Coronary artery (tissue), 2 donors: ENCODE results near the gene PRRG4.

Source experiments
- DNase-seq: peaks from one replicate; pipeline ENCODE4 v3.0.0-alpha.2; 2017; ENCODE audit warnings: low spot score
- H3K27ac ChIP-seq, 2 donors: fragments of 200-600 bp; sonication (generic); one replicate each; pipeline ENCODE4 v1.5.1; 2016 to 2019
- H3K4me3 ChIP-seq: fragments of 200-600 bp; sonication (generic); 2 replicates; pipeline ENCODE4 v1.5.1; 2016; ENCODE audit warnings: mild to moderate bottlenecking, moderate library complexity
- CTCF ChIP-seq: fragments of 200-600 bp; sonication (generic); IDR thresholded peaks from one replicate; pipeline ENCODE4 v1.5.1; 2019; ENCODE audit warnings: antibody characterized with exemption

PRRG4 gene

GRCh38 chr11:32843544-32843943 lies 13.8 kb downstream of the PRRG4 start:
- no peak for TF ChIP-seq CTCF
- Histone ChIP-seq H3K27ac (no peak overlapping the region), H3K4me3 (no peak overlapping the region)
- no peak for DNase-seq

DNA sequence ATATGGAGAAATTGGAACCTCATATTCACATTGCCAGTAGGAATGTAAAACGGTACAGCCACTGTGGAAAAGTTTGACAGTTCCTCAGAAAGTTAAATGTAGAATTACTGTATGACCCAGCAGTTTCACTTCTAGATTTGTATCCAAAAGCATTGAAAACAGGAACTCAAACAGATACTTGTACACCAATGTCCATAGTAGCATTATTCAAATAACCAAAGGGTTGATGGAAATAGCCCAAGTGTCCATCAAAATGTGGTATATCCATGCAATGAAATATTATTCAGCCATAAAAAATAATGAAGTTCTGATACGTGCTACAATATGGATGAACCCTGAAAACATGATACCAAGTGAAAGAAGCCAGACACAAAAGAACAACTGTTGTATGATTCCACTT lies 17.8 kb downstream of the PRRG4 start:
- no peak overlapping the region for H3K4me3 ChIP-seq
- H3K27ac ChIP-seq: no peak overlapping the region
- no peak for TF ChIP-seq CTCF
- no peak for DNase-seq

GRCh38 chr11:32849761-32850160 lies 20.0 kb downstream of the PRRG4 start:
- TF ChIP-seq CTCF: no peak
- H3K4me3 ChIP-seq: no peak overlapping the region
- no peak for DNase-seq
- H3K27ac ChIP-seq: no peak overlapping the region

DNA sequence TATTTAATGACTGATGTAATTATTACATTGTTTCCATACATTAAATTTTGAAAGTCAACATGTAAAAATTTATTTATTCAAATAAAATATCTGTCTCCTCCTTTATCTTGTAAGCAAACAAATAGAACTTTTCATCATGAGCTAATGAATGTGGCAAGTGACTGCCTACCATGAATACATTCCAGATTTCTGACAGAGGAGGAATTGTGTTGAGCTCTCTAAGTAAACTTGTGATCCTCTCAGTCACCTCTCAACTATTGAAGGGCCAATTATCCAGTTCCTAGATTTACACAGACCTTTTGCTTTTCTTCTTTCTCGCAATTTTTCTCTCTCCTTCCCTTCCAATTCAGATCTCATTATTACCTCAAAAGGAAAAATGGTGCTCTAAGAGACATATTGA lies 21.5 kb downstream of the PRRG4 start:
- no peak overlapping the region for H3K4me3 ChIP-seq
- TF ChIP-seq CTCF: no peak
- no peak overlapping the region for H3K27ac ChIP-seq
- no peak for DNase-seq

GRCh38 chr11:32852207-32852606 lies 22.5 kb downstream of the PRRG4 start:
- H3K27ac ChIP-seq: no peak overlapping the region

DNA sequence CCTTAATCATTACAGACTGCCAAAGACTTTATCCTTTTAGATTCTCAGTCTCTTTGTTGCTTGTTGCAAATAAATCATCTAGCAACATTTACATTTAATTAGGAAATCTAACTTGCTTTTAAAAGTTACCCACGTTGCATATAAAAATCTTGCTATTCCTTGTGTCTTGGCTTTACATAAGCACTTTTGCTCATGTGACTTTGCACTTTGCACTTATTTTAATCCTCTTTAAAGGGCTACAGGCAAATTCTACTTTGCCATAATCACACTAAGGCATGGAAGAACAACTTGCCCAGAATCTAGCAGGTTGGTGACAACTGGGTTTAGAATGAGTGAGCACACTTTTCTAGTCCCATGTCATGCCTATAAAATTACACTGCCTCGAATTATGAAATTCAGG lies 25.9 kb downstream of the PRRG4 start:
- no peak overlapping the region for H3K27ac ChIP-seq
- TF ChIP-seq CTCF: no peak
- DNase-seq: no peak
- no peak overlapping the region for H3K4me3 ChIP-seq

More at GRCh38 chr11:32852207-32852606, 22.5 kb downstream of the PRRG4 start:
- no peak for DNase-seq
- no peak for TF ChIP-seq CTCF
- no peak overlapping the region for H3K4me3 ChIP-seq

DNA sequence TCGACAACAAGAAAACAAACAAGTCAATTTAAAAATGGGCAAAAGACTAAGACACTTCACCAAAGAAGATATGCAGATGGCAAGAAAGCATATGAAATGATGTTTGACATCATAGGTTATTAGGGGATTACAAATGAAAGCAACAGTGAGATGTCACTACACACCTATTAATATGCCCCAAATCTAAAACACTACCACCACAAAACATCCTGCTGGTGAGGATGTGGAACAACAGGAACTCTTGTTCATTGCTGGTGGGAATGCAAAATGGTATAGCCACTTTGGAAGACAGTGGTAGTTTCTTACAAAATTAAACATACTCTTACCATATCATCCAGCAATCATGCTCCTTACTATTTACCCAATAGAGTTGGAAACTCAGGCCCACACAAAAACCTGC lies 29.0 kb downstream of the PRRG4 start:
- Histone ChIP-seq H3K4me3 (no peak overlapping the region), H3K27ac (no peak overlapping the region)
- DNase-seq: no peak
- TF ChIP-seq CTCF: no peak
